LNCaP clone FGC (cell line): ENCODE results near the gene KMT2C.

Experiments
- DNase-seq: peaks from one replicate; pipeline ENCODE4 v3.0.0-alpha.2; 2011; ENCODE audit warnings: low read depth
- H3K4me3 ChIP-seq: 2 replicates; pipeline ENCODE4 v1.5.1; 2011; ENCODE audit warnings: mild to moderate bottlenecking, low read depth, low read length, control low read depth
- CTCF ChIP-seq: IDR thresholded peaks from 2 replicates; pipeline ENCODE4 v1.5.1; 2012; ENCODE audit warnings: mild to moderate bottlenecking; ENCODE audit not compliant: control insufficient read depth, insufficient read depth; ENCODE audit errors: extremely low read depth

Gene KMT2C

GRCh38 chr7:152130658-152131590, 304.9 kb downstream of the KMT2C start:
- no peak for TF ChIP-seq CTCF
- DNase-seq: no peak
- no peak overlapping the region for H3K4me3 ChIP-seq

- no peak overlapping the region for H3K4me3 ChIP-seq
- DNase-seq: no peak
- TF ChIP-seq CTCF: no peak
These were observed 306.1 kb downstream of the KMT2C start for GRCh38 chr7:152129682-152130081.

- TF ChIP-seq CTCF: no peak
- no peak for DNase-seq
- H3K4me3 ChIP-seq: no peak overlapping the region
These were observed 306.9 kb downstream of the KMT2C start for GRCh38 chr7:152128741-152129461.

GRCh38 chr7:152128252-152128651, 307.6 kb downstream of the KMT2C start:
- no peak for TF ChIP-seq CTCF
- DNase-seq: no peak
- no peak overlapping the region for H3K4me3 ChIP-seq

GRCh38 chr7:152127229-152127628, 308.6 kb downstream of the KMT2C start:
- no peak for DNase-seq
- H3K4me3 ChIP-seq: no peak overlapping the region

GRCh38 chr7:152126741-152127140, 309.1 kb downstream of the KMT2C start:
- TF ChIP-seq CTCF: no peak
- no peak overlapping the region for H3K4me3 ChIP-seq
- DNase-seq: no peak

More at GRCh38 chr7:152127229-152127628, 308.6 kb downstream of the KMT2C start:
- no peak for TF ChIP-seq CTCF
